ENCODE measurements around the gene AXIN1. TPM values are rescaled to one million over a fixed set of nuclear protein-coding genes. Genes with fewer than 3 reads are reported as not detected.
"Not testable (repeated sequence)": the region's sequence is repeated elsewhere in the genome, so short reads cannot be mapped to it uniquely, and the experiment has no call there.

Gene AXIN1
- total and polyA plus RNA-seq, 8 donors: 11.7 to 69.2 (median 17.4) TPM

DNA sequence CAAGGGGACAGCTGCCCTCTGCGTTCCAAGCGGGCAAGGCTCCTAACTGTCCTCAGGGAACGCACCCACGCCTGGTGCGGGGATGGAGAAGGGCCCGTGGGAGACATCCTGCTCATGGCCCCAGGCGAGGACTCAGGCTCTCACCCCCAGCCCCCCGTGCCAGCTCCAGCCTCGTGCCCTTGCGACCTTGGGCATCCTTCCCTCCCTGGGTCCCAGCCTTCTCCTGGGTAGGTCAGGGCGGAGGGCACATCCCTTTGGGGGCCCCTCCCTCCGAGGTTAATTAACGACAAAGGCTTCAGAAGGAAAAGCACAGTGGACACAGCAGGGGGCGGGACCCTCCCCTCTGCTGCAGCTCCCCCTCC is 26.3 kb upstream of the AXIN1 start:
- WGBS, 5 donors: 56 to 71% (median 59%) methylated on average over 13 to 14 of the region's 14 CpGs
- H3K4me3 ChIP-seq: peak overlapping the region in 1 of 4 donors; percentile 3
- DNase-seq: no peak
- no peaks in the 10 kb centered on the region for H3K9me3 ChIP-seq
- peak overlapping the region; percentile 81 to 97 (median 89) for H3K27ac ChIP-seq
- H3K27me3 ChIP-seq: no peaks in the 10 kb centered on the region
- intact Hi-C loops (cut with DNase I; ENCODE audit: low total_unique reads): no loop called here
- peaks cover 32 to 41% (median 40%) of the 10 kb centered on the region in 4 donors for H3K36me3 ChIP-seq
- TF ChIP-seq, protein P1, sequence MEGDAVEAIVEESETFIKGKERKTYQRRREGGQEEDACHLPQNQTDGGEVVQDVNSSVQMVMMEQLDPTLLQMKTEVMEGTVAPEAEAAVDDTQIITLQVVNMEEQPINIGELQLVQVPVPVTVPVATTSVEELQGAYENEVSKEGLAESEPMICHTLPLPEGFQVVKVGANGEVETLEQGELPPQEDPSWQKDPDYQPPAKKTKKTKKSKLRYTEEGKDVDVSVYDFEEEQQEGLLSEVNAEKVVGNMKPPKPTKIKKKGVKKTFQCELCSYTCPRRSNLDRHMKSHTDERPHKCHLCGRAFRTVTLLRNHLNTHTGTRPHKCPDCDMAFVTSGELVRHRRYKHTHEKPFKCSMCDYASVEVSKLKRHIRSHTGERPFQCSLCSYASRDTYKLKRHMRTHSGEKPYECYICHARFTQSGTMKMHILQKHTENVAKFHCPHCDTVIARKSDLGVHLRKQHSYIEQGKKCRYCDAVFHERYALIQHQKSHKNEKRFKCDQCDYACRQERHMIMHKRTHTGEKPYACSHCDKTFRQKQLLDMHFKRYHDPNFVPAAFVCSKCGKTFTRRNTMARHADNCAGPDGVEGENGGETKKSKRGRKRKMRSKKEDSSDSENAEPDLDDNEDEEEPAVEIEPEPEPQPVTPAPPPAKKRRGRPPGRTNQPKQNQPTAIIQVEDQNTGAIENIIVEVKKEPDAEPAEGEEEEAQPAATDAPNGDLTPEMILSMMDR (IDR thresholded peaks at IDR 0.05): no peak
- TF ChIP-seq POLR2A (IDR thresholded peaks at IDR 0.05) (no peak), POLR2AphosphoS5 (IDR thresholded peaks at IDR 0.05) (no peak), EP300 (IDR thresholded peaks at IDR 0.05) (no peak)
- H3K4me1 ChIP-seq: peaks cover 37 to 46% (median 43%) of the 10 kb centered on the region in 4 donors

DNA sequence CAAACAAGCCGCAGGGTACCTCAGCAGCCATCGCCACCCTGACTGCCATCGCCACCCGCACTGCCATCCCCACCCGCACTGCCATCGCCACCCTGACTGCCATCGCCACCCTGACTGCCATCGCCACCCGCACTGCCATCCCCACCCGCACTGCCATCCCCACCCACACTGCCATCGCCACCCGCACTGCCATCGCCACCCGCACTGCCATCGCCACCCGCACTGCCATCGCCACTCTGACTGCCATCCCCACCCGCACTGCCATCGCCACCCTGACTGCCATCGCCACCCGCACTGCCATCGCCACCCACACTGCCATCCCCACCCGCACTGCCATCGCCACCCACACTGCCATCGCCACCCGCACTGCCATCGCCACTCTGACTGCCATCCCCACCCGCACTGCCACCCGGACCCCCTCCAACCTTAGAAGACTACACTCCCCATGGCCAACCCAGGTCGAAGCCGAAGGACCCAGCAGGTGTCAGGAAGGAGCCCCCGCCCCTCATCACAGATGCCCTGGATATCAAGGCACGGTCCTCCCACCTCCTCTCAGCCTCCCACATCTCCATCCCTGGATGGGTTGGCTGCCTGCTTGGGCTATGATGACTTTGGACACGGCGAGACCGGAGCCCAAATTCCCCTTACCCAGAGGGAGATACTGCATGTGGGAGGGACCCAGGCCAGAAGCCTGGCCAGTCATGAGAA is 25.7 kb upstream of the AXIN1 start:
- H3K9me3 ChIP-seq; intact Hi-C loops (cut with DNase I; ENCODE audit: low total_unique reads); H3K27me3 ChIP-seq; DNase-seq: not testable (repeated sequence)
- Histone ChIP-seq H3K36me3 (peaks cover 36 to 47% (median 45%) of the 10 kb centered on the region in 4 donors), H3K27ac (peak overlapping the region in 3 of 5 donors; percentile 89 to 97 (median 90)), H3K4me1 (peaks cover 32 to 40% (median 38%) of the 10 kb centered on the region in 4 donors), H3K4me3 (peak overlapping the region in 1 of 4 donors; percentile 3)
- WGBS, 5 donors: 88 to 93% (median 92%) methylated on average over 26 to 36 of the region's 36 CpGs

DNA sequence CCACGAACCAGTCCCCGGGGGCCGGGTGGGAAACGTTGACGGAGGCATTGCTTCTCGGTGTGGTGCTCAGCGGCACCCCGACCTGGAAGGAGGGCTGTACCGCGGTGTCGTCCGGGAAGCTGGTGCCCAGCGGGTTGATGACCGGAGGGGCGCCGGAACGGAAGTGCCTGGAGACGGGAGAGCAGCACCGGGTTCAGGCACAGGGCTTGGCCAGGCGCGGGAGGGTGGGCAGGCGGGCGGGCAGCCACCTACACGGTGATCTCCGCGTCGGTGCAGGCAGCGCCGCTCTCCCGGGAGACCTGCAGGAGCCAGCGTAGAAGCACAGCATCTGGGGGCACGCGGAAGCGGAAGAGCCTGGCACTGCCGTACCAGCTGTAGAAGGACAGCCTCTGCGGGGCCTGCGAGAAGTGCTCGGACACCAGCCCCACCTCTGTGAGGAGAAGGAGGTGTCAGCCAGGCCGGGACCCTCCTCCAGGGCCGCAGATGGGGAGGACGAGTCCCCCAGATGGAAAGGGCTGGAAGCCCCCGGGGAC is 25.0 kb upstream of the AXIN1 start:
- Histone ChIP-seq H3K27ac (no peak overlapping the region), H3K4me3 (no peak overlapping the region), H3K9me3 (no peaks in the 10 kb centered on the region), H3K36me3 (peaks cover 44 to 54% (median 53%) of the 10 kb centered on the region in 4 donors), H3K27me3 (no peaks in the 10 kb centered on the region), H3K4me1 (peaks cover 25 to 33% (median 31%) of the 10 kb centered on the region in 4 donors)
- TF ChIP-seq EP300 (IDR thresholded peaks at IDR 0.05) (no peak), POLR2AphosphoS5 (IDR thresholded peaks at IDR 0.05) (no peak), POLR2A (IDR thresholded peaks at IDR 0.05) (no peak)
- TF ChIP-seq, protein P1 (IDR thresholded peaks at IDR 0.05): no peak
- 87 to 93% (median 90%) methylated on average over 37 to 42 of the region's 42 CpGs for WGBS, 5 donors
- DNase-seq: no peak
- intact Hi-C loops (cut with DNase I; ENCODE audit: low total_unique reads): no loop called here

DNA sequence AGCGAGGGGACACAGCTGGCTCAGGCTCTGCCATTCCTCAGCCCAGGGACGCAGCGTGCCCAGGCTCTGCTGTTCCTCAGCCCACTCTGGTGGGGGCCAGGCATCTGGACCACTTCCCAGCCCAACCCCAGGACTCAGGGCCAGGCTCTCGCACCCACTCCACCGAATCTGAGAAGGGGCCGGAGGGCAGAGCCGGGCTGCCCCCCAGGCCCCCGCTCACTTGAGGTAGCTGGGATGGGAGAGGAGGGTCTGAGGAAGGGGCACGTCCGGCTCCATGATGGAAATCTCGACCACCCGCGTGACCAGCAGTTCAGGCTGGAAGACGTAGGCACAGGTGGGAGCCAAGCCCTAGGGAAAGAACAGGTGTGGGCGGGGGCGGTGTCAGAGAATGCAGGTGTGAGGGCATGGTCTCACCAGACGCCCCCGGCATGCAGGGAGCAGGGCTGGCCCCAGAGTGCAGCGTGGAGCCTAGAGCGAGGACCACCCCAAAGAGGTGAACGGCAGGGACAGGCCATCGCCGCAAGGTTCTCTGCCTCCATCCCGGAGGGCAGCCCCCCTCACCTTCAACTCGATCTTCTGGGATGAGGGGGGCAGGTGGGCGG is 24.4 kb upstream of the AXIN1 start:
- peaks cover 48 to 60% (median 58%) of the 10 kb centered on the region in 4 donors for H3K36me3 ChIP-seq
- intact Hi-C loops (cut with DNase I; ENCODE audit: low total_unique reads): no loop called here
- H3K9me3 ChIP-seq: no peaks in the 10 kb centered on the region
- no peaks in the 10 kb centered on the region for H3K27me3 ChIP-seq
- DNase-seq: no peak
- TF ChIP-seq EP300 (IDR thresholded peaks at IDR 0.05): no peak
- no peak for TF ChIP-seq POLR2AphosphoS5 (IDR thresholded peaks at IDR 0.05)
- TF ChIP-seq, protein P1 (IDR thresholded peaks at IDR 0.05): no peak
- no peak for TF ChIP-seq POLR2A (IDR thresholded peaks at IDR 0.05)
- peaks cover 25 to 31% (median 29%) of the 10 kb centered on the region in 4 donors for H3K4me1 ChIP-seq
- WGBS, 5 donors: 87 to 94% (median 91%) methylated on average over 14 to 26 of the region's 26 CpGs
- no peak overlapping the region for H3K27ac ChIP-seq
- H3K4me3 ChIP-seq: no peak overlapping the region
